Measurements from ENCODE around the gene GPC3.
"Not testable (repeated sequence)": the region's sequence is repeated elsewhere in the genome, so short reads cannot be mapped to it uniquely, and the experiment has no call there.

The GPC3 gene

DNA sequence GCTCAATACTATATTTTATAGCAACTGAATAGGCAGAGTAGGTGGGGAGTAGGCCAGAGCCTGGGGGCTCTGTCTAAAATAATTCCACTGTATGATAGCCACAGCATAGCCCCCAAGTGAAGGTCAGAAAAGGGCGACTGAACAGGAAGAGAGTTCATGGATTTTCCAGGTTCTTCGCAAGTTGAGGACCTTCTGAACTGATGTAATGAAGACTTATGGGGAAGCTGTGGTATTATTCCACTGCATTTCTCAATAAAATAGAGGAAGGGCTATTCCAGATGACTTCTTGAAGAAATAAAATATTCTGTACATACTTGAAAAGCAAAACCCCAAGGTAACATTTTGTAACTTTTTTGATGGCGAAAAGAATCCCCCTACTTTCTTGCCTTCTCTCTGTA lies 338.7 kb downstream of the GPC3 start:
- Mint-ChIP-seq H3K27me3 (peaks cover 8% of the 10 kb centered on the region), H3K4me3 (no peak overlapping the region), H3K4me1 (ENCODE audit: low read depth) (no peaks in the 10 kb centered on the region), H3K27ac (no peak overlapping the region), H3K9me3 (no peaks in the 10 kb centered on the region), H3K36me3 (ENCODE audit: low read depth) (no peaks in the 10 kb centered on the region)
- no peak for DNase-seq

DNA sequence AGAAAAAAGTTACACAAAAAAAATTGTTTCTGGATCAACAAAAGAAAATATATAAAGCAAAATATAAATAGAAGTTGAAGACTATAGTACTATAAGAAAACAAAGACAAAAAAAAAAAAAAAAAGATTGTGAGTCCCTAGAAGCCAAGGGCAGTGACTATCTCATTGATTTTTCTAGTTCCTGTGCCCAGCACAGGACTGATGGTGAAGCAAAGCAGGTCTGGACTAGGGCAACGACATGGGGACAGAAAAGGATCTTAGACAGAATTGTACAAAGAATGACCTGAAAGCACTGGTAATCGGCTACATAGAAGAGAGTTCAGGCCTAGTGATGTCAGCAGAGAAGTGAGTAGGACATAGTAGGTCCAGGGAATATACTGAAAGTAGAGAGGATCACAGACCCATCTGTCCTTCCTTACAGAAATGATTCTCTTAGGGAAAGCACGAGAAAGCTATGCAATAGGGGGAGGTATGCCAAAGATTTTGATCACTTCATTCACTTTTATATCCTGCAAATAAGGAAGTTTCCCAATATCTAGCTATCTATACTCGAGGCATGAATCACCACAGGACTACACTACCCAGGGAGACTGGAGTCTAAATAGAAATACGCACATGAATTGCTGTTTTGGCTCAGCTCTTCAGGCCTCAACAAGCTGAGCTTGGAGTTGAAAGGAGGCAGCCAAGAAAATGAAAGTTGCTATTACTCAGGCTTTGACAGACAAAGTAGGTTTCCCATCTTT lies 339.2 kb downstream of the GPC3 start:
- no peaks in the 10 kb centered on the region for H3K36me3 Mint-ChIP-seq (ENCODE audit: low read depth)
- no peak overlapping the region for H3K27ac Mint-ChIP-seq
- H3K9me3 Mint-ChIP-seq: no peaks in the 10 kb centered on the region
- DNase-seq: no peak
- no peaks in the 10 kb centered on the region for H3K4me1 Mint-ChIP-seq (ENCODE audit: low read depth)
- H3K4me3 Mint-ChIP-seq: no peak overlapping the region
- peaks cover 8% of the 10 kb centered on the region for H3K27me3 Mint-ChIP-seq

DNA sequence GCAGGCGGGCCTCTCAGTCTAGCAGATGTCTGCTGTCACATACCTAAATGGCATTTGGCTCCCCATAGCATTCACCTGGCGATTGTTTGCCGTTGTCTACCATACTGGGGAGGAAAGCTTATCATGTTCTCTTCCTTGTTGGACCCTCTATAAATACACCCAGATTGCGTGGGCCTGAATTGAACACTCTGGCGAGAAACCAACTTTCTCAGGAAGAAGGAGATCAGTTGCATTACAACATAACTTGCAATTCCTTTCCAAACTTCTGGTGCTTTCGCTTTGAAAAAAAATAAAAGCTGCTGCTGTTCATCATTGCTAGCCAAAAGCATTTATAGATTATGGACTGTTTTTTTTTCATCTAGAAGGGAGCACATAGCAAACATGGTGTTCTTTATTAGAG lies 340.1 kb downstream of the GPC3 start:
- H3K27ac Mint-ChIP-seq: no peak overlapping the region
- DNase-seq: no peak
- H3K9me3 Mint-ChIP-seq: no peaks in the 10 kb centered on the region
- no peaks in the 10 kb centered on the region for H3K36me3 Mint-ChIP-seq (ENCODE audit: low read depth)
- H3K4me3 Mint-ChIP-seq: no peak overlapping the region
- H3K27me3 Mint-ChIP-seq: peaks cover 10% of the 10 kb centered on the region
- H3K4me1 Mint-ChIP-seq (ENCODE audit: low read depth): no peaks in the 10 kb centered on the region

DNA sequence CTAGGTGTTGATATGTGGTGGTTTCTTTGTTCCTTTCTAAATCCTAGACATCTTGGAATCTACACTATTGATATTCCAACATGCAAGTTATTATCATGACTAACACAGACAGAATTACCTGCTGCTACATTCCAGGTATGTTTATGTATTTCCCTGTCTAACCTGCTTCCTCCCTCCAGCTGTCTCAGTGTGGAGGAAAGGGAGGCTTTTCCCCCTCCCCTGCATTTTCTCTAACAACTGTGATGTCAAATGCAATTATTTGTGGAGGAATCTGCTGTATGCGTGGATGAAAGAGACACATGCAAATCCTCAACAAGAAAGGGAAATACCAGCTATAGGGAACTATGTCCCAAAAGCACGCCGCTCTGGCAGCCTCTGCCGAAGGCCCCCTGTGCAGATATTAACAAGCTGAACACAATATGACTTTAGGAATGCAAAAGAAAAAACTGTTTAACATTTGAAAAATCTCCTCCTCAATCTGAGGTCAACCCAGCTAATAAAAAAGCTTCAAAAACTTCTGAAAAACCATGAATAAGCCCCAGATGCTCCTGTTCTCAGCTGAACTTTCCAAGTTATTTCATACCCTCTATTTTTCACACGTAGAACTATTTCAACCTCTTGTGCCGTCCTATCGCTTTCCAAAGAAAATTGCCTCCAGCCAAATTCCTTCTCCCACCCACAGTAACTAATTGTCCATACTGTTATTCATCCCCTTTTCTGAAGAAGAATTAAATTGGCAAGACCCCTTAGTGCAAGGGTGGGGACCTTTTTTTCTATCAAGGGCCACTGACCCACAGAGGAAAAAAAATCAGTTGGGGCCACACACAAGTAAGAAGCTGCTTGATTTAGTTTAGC lies 345.0 kb downstream of the GPC3 start:
- H3K36me3 Mint-ChIP-seq (ENCODE audit: low read depth): no peaks in the 10 kb centered on the region
- H3K4me1 Mint-ChIP-seq (ENCODE audit: low read depth): no peaks in the 10 kb centered on the region
- no peak for DNase-seq
- no peak overlapping the region for H3K4me3 Mint-ChIP-seq
- H3K27me3 Mint-ChIP-seq: peaks cover 25% of the 10 kb centered on the region
- no peak overlapping the region for H3K27ac Mint-ChIP-seq
- H3K9me3 Mint-ChIP-seq: no peaks in the 10 kb centered on the region

DNA sequence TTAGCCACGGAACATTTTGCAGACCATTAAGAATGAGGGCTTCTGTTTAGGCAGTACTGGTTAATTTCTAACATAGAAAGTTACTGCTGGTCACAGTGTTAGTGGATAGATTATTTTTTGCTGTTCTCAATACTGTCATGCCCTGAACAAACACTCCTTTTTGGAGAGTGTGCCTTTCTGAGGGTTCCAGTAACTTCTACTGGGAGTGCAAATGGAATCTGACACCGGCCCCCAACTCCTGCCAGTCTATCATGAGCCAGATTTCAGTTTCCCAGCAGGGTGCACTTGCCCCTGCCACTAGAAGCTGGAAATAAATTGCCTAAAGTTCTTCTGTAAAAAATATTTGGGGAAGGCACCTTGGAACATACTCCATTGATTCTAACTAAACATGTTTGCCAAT lies 345.7 kb downstream of the GPC3 start:
- no peaks in the 10 kb centered on the region for H3K9me3 Mint-ChIP-seq
- H3K36me3 Mint-ChIP-seq (ENCODE audit: low read depth): no peaks in the 10 kb centered on the region
- no peak overlapping the region for H3K27ac Mint-ChIP-seq
- no peak overlapping the region for H3K4me3 Mint-ChIP-seq
- H3K4me1 Mint-ChIP-seq (ENCODE audit: low read depth): no peaks in the 10 kb centered on the region
- DNase-seq: no peak
- H3K27me3 Mint-ChIP-seq: peaks cover 25% of the 10 kb centered on the region

DNA sequence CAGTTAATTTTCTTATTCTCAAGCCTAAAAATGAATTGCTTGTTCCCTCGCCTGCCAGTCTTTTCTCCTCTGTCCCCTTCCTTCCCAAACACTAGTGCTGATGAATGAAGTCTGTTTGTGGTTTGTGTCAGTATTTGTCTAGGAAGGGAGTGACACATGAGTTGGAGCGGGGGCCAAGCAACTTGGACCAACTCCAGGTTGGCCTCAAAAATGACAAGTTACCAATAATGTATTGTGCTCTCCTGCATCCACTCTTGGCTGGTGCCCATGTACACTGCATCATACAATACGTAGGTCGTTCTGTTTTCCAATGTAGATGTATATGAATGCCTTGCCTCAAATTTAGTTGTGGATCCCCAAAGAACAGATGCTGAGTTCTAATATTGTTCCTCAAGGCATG lies 347.1 kb downstream of the GPC3 start:
- no peaks in the 10 kb centered on the region for H3K4me1 Mint-ChIP-seq (ENCODE audit: low read depth)
- H3K4me3 Mint-ChIP-seq: no peak overlapping the region
- peaks cover 29% of the 10 kb centered on the region for H3K27me3 Mint-ChIP-seq
- no peaks in the 10 kb centered on the region for H3K9me3 Mint-ChIP-seq
- no peak overlapping the region for H3K27ac Mint-ChIP-seq
- no peaks in the 10 kb centered on the region for H3K36me3 Mint-ChIP-seq (ENCODE audit: low read depth)
- no peak for DNase-seq

DNA sequence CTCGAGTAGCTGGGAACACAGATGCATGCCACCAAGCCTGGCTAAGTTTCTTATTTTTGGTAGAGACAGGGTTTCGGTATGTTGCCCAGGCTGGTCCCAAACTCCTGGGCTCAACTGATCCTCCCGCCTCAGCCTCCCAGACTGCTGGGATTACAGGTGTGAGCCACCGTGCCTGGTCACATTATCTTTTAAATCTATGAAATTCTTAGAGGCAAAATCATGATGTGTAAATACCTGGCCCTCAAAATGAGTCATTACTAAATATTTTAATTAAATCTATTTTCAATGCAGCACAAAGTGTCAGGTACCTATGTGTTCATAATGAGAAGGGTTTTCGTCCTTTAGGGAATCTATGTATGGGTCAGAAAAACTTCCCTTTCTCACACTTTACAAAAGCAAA lies 347.6 kb downstream of the GPC3 start:
- H3K27ac Mint-ChIP-seq: no peak overlapping the region
- no peaks in the 10 kb centered on the region for H3K36me3 Mint-ChIP-seq (ENCODE audit: low read depth)
- H3K27me3 Mint-ChIP-seq: peaks cover 31% of the 10 kb centered on the region
- DNase-seq: no peak
- H3K4me3 Mint-ChIP-seq: no peak overlapping the region
- H3K9me3 Mint-ChIP-seq: no peaks in the 10 kb centered on the region
- no peaks in the 10 kb centered on the region for H3K4me1 Mint-ChIP-seq (ENCODE audit: low read depth)

DNA sequence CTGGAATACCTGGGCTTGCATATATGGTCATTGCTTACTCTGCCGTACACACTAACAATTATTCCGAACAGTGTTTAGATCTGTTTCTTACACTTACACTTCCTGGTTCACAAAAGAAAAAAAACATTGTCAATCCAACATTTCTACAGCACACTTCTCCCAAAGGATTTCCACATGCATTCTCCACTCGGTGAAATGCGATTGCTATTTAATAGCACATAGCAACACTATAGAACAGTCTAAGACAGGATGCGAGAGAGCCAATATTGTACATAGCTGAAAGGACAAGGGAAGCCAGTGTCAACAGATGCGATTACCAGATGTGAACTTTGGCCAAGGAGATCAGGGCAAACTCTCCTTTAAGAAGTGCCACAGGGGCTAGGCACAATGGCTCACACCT lies 349.4 kb downstream of the GPC3 start:
- Mint-ChIP-seq H3K4me3 (no peak overlapping the region), H3K9me3 (no peaks in the 10 kb centered on the region), H3K27ac (no peak overlapping the region), H3K36me3 (ENCODE audit: low read depth) (no peaks in the 10 kb centered on the region), H3K4me1 (ENCODE audit: low read depth) (no peaks in the 10 kb centered on the region), H3K27me3 (peaks cover 31% of the 10 kb centered on the region)
- no peak for DNase-seq

DNA sequence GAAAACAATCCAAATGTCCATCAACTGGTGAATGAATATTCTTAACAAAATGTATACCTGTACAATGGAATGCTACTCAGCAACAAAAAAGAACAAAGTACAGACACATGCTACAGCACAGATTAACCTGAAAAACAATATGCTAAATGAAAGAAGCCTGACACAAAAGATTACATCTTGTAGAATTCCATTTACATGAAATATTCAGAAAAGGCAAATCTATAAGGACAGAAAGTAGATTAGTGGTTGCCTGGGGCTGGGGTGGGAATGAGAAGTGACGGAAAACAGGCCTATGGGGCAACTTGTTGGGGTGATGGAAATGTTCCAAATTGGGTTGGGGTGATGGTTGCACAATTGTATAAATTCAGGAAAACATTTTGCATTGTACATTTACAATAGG lies 351.0 kb downstream of the GPC3 start:
- H3K27ac Mint-ChIP-seq: no peak overlapping the region
- no peaks in the 10 kb centered on the region for H3K9me3 Mint-ChIP-seq
- H3K4me3 Mint-ChIP-seq: no peak overlapping the region
- DNase-seq: no peak
- H3K27me3 Mint-ChIP-seq: peaks cover 31% of the 10 kb centered on the region
- H3K4me1 Mint-ChIP-seq (ENCODE audit: low read depth): no peaks in the 10 kb centered on the region
- no peaks in the 10 kb centered on the region for H3K36me3 Mint-ChIP-seq (ENCODE audit: low read depth)

DNA sequence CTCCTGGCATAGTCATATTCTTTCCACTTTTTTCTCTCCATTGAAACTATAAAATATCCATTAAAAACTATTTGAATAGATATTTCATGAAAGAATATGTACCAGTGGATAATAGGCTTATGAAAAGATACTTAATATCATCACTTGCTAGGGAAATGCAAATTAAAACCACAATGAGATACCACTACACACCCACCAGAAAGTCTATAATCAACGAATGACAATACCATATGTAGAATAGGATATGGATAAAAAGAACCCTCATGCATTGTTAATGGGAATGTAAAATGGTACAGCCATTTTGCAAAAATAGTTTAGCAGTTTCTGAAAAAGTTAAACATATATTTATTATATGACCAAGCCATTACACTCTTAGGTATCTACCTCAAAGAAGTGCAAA lies 351.4 kb downstream of the GPC3 start:
- H3K27me3 Mint-ChIP-seq: peaks cover 28% of the 10 kb centered on the region
- no peak overlapping the region for H3K4me3 Mint-ChIP-seq
- no peak overlapping the region for H3K27ac Mint-ChIP-seq
- no peaks in the 10 kb centered on the region for H3K9me3 Mint-ChIP-seq
- H3K4me1 Mint-ChIP-seq (ENCODE audit: low read depth): no peaks in the 10 kb centered on the region
- no peak for DNase-seq
- H3K36me3 Mint-ChIP-seq (ENCODE audit: low read depth): no peaks in the 10 kb centered on the region

DNA sequence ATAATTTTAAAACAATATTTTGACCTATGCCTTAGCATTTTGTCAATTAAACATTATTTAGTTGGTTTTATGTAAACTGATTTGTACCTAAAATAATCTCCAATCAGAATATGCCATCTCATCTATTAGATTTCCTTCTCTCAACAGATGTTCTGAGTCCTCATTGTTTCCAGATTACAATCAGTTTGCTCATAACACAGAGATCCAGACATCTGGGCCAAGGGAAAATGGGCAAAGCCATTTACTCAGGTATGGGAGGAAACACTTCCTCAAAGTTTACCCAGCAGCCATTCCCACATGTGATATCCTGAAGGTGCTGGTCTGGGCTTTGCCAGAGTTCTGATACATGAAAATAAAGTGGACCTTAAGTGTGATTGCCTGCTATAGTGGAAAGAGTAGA lies 352.2 kb downstream of the GPC3 start:
- H3K9me3 Mint-ChIP-seq: no peaks in the 10 kb centered on the region
- DNase-seq: no peak
- H3K4me3 Mint-ChIP-seq: no peak overlapping the region
- no peaks in the 10 kb centered on the region for H3K4me1 Mint-ChIP-seq (ENCODE audit: low read depth)
- H3K27me3 Mint-ChIP-seq: peaks cover 26% of the 10 kb centered on the region
- no peaks in the 10 kb centered on the region for H3K36me3 Mint-ChIP-seq (ENCODE audit: low read depth)
- no peak overlapping the region for H3K27ac Mint-ChIP-seq

DNA sequence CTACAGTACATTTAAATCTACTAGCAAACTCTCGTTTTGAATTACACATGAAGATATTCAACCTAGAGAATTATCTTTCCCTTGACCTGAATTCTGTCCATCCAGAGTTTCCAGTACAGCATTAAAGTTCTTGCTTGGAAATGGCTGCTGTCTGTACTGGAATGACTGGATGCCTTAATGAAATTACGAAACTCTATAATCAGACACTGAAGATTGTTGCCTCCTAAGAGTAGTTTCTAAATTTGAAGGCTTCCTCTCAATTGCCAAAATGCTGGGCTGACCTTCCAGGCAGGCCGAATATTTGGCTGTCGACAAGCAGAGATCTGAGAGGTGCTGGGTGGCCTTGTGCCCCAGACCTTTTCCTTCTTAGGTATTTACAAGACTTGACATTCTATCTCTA lies 355.0 kb downstream of the GPC3 start:
- H3K4me1 Mint-ChIP-seq (ENCODE audit: low read depth): no peaks in the 10 kb centered on the region
- H3K4me3 Mint-ChIP-seq: no peak overlapping the region
- no peaks in the 10 kb centered on the region for H3K36me3 Mint-ChIP-seq (ENCODE audit: low read depth)
- no peaks in the 10 kb centered on the region for H3K9me3 Mint-ChIP-seq
- H3K27me3 Mint-ChIP-seq: peaks cover 25% of the 10 kb centered on the region
- DNase-seq: no peak
- H3K27ac Mint-ChIP-seq: no peak overlapping the region

DNA sequence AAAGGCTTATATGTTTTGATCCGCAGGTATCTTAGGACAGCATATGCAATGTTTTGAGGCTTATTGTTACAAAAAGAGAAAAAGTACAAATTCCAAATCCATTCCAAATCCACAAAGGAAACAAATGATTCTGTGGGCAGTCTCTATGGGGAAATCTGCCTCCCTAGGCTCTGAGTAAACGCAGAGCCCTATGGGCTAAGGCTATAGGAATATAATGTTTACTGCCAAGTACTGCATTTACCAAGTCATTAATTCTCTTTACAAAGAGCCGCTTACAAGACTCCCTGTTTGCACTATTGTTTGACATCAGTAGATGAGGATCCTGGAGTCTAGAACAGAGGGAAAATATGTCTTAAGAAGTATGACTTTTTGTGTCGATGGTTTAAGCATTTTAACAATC lies 357.7 kb downstream of the GPC3 start:
- DNase-seq: no peak
- H3K36me3 Mint-ChIP-seq (ENCODE audit: low read depth): no peaks in the 10 kb centered on the region
- H3K9me3 Mint-ChIP-seq: no peaks in the 10 kb centered on the region
- H3K4me3 Mint-ChIP-seq: no peak overlapping the region
- peaks cover 32% of the 10 kb centered on the region for H3K27me3 Mint-ChIP-seq
- H3K27ac Mint-ChIP-seq: no peak overlapping the region
- H3K4me1 Mint-ChIP-seq (ENCODE audit: low read depth): no peaks in the 10 kb centered on the region

DNA sequence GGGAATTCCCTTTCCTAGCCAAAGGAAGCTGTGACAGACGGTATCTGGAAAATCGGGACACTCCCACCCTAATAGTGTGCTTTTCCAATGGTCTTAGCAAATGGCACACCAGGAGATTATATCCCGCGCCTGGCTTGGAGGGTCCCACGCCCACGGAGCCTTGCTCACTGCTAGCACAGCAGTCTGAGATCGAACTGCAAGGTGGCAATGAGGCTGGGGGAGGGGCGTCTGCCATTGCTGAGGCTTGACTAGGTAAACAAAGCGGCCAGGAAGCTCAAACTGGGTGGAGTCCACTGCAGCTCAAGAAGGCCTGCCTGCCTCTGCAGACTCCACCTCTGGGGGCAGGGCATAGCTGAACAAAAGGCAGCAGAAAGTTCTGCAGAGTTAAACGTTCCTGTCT lies 364.0 kb downstream of the GPC3 start:
- H3K27ac Mint-ChIP-seq; DNase-seq; H3K4me1 Mint-ChIP-seq (ENCODE audit: low read depth); H3K4me3 Mint-ChIP-seq; H3K9me3 Mint-ChIP-seq; H3K36me3 Mint-ChIP-seq (ENCODE audit: low read depth): not testable (repeated sequence)
- peaks cover 44% of the 10 kb centered on the region for H3K27me3 Mint-ChIP-seq

DNA sequence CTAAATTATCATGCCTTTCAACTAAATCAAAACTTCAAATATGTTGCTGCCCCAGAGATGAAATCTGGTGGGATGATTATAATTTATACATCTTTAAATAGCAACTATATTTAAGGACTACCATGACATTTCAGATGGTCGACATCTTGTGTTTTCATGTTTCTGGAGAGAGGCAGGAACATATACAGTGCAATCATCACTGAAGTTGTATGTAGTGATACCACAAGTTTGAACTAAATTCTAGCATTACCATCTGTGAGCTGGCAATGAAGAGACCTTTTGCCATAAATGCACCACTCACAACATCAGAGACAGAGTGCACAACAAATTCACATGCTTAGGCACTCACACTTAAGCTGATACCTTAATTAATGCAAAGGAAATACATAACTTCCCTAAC lies 373.7 kb downstream of the GPC3 start:
- Mint-ChIP-seq H3K27ac (no peak overlapping the region), H3K36me3 (ENCODE audit: low read depth) (no peaks in the 10 kb centered on the region), H3K9me3 (peaks cover 6% of the 10 kb centered on the region), H3K4me1 (ENCODE audit: low read depth) (no peaks in the 10 kb centered on the region), H3K4me3 (no peak overlapping the region), H3K27me3 (peaks cover 39% of the 10 kb centered on the region)
- DNase-seq: no peak

Data from activated T-cell treated with anti-CD3 and anti-CD28 coated beads, Interleukin-2, amount 50 U/mL, for 24 hours (primary cell).